IMR-90 (cell line): Measurements from ENCODE around the gene GPC5.

Source experiments
- BHLHE40 ChIP-seq: fragments of 150-350 bp; IDR thresholded peaks from 2 replicates; pipeline ENCODE4 v1.6.1; 2016; ENCODE audit warnings: mild to moderate bottlenecking, low read depth, low read length
- CEBPB ChIP-seq: IDR thresholded peaks from 2 replicates; pipeline ENCODE4 v1.6.1; 2012; ENCODE audit warnings: low read depth, low read length, improper control_type of control experiment
- CTCF ChIP-seq: conservative IDR thresholded peaks from 2 replicates; pipeline ENCODE4 v1.5.1; 2012; ENCODE audit warnings: mild to moderate bottlenecking, low read depth, low read length, improper control_type of control experiment
- ELK1 ChIP-seq: fragments of 150-350 bp; IDR thresholded peaks from 2 replicates; pipeline ENCODE4 v1.6.1; 2016; ENCODE audit warnings: low read depth, mild to moderate bottlenecking, low read length, moderate library complexity, borderline replicate concordance
- FOS ChIP-seq: fragments of 150-350 bp; IDR thresholded peaks from 2 replicates; pipeline ENCODE4 v1.6.1; 2016; ENCODE audit warnings: low read depth, low read length
- MAFK ChIP-seq: IDR thresholded peaks from 2 replicates; pipeline ENCODE4 v1.6.1; 2012; ENCODE audit warnings: low read depth, low read length, improper control_type of control experiment
- MAZ ChIP-seq: IDR thresholded peaks from 2 replicates; pipeline ENCODE4 v1.6.1; 2012; ENCODE audit warnings: low read depth, mild to moderate bottlenecking, low read length, improper control_type of control experiment, moderate library complexity, borderline replicate concordance
- MXI1 ChIP-seq: IDR thresholded peaks from 2 replicates; pipeline ENCODE4 v1.6.1; 2012; ENCODE audit warnings: low read depth, mild to moderate bottlenecking, low read length, moderate library complexity, borderline replicate concordance
- NFE2L2 ChIP-seq: fragments of 150-350 bp; IDR thresholded peaks from 2 replicates; pipeline ENCODE4 v1.6.1; 2016; ENCODE audit warnings: low read depth, mild to moderate bottlenecking, low read length
- POLR2A ChIP-seq: IDR thresholded peaks from 2 replicates; pipeline ENCODE4 v1.6.1; 2012; ENCODE audit warnings: mild to moderate bottlenecking, low read depth, low read length
- RAD21 ChIP-seq: IDR thresholded peaks from 2 replicates; pipeline ENCODE4 v1.6.1; 2012; ENCODE audit warnings: low read length, improper control_type of control experiment
- RCOR1 ChIP-seq: IDR thresholded peaks from 2 replicates; pipeline ENCODE4 v1.6.1; 2012; ENCODE audit warnings: mild to moderate bottlenecking, low read length, improper control_type of control experiment; ENCODE audit not compliant: insufficient replicate concordance
- RFX5 ChIP-seq: IDR thresholded peaks from 2 replicates; pipeline ENCODE4 v1.8.0; 2012; ENCODE audit warnings: low read depth, mild to moderate bottlenecking, low read length, moderate library complexity
- USF2 ChIP-seq: fragments of 150-350 bp; IDR thresholded peaks from 2 replicates; pipeline ENCODE4 v1.6.1; 2017; ENCODE audit warnings: mild to moderate bottlenecking, antibody characterized with exemption, low read length, low read depth

- no peak for TF ChIP-seq RAD21
- TF ChIP-seq RFX5: no peak
- TF ChIP-seq MXI1: no peak
- no peak for TF ChIP-seq CTCF
- no peak for TF ChIP-seq RCOR1
- no peak for TF ChIP-seq POLR2A
- TF ChIP-seq MAZ: no peak
- TF ChIP-seq BHLHE40: no peak
- TF ChIP-seq FOS: no peak
- TF ChIP-seq MAFK: no peak
- no peak for TF ChIP-seq NFE2L2
- TF ChIP-seq ELK1: no peak
- no peak for TF ChIP-seq CEBPB
- no peak for TF ChIP-seq USF2
Observed at GRCh38 chr13:92256211-92256610, 857.8 kb downstream of the GPC5 start.
